Hepatocyte (in vitro differentiated cells): ENCODE measurements around the gene SRM. TPM values are rescaled to one million over a fixed set of nuclear protein-coding genes. Genes with fewer than 3 reads are reported as not detected.
"Not testable (repeated sequence)": the region's sequence is repeated elsewhere in the genome, so short reads cannot be mapped to it uniquely, and the experiment has no call there.

Experiments used
- DNase-seq: peaks from one replicate; pipeline ENCODE4 v3.0.0-alpha.2; 2016; ENCODE audit warnings: low spot score
- H2AFZ ChIP-seq: fragments of 200-600 bp; sonication (generic); 2 replicates; pipeline ENCODE4 v1.6.0; 2016; ENCODE audit warnings: antibody characterized with exemption, mild to moderate bottlenecking
- H3K27ac ChIP-seq: fragments of 200-600 bp; sonication (generic); 2 replicates; pipeline ENCODE4 v1.5.1; 2016; ENCODE audit warnings: mild to moderate bottlenecking
- H3K27me3 ChIP-seq: fragments of 200-600 bp; sonication (generic); 2 replicates; pipeline ENCODE4 v1.6.1; 2016
- H3K36me3 ChIP-seq: fragments of 200-600 bp; sonication (generic); replicated peaks from 2 replicates; pipeline ENCODE4 v1.5.1; 2016; ENCODE audit warnings: low read depth; ENCODE audit not compliant: insufficient read depth
- H3K4me1 ChIP-seq: fragments of 200-600 bp; sonication (generic); 2 replicates; pipeline ENCODE4 v1.5.1; 2016; ENCODE audit warnings: mild to moderate bottlenecking, moderate library complexity; ENCODE audit not compliant: insufficient read depth
- H3K4me2 ChIP-seq: fragments of 200-600 bp; sonication (generic); 2 replicates; pipeline ENCODE4 v1.6.0; 2016
- H3K4me3 ChIP-seq: fragments of 200-600 bp; sonication (generic); 2 replicates; pipeline ENCODE4 v1.5.1; 2016; ENCODE audit warnings: mild to moderate bottlenecking
- H3K79me2 ChIP-seq: fragments of 200-600 bp; sonication (generic); 2 replicates; pipeline ENCODE4 v1.6.0; 2017; ENCODE audit warnings: mild to moderate bottlenecking
- H3K9me2 ChIP-seq: fragments of 200-600 bp; sonication (generic); replicated peaks from 2 replicates; pipeline ENCODE4 v1.6.0; 2017; ENCODE audit warnings: mild to moderate bottlenecking; ENCODE audit not compliant: insufficient read depth
- H3K9me3 ChIP-seq: fragments of 200-600 bp; sonication (generic); 2 replicates; pipeline ENCODE4 v1.5.1; 2016; ENCODE audit warnings: low read depth, mild to moderate bottlenecking
- H4K20me1 ChIP-seq: fragments of 200-600 bp; sonication (generic); 2 replicates; pipeline ENCODE4 v1.6.0; 2016; ENCODE audit warnings: mild to moderate bottlenecking; ENCODE audit not compliant: insufficient read depth, poor library complexity, severe bottlenecking
- EZH2 ChIP-seq: fragments of 200-600 bp; sonication (generic); IDR thresholded peaks from 2 replicates; pipeline ENCODE4 v1.6.1; 2016; ENCODE audit warnings: antibody characterized with exemption, mild to moderate bottlenecking, borderline replicate concordance
- EZH2phosphoT487 ChIP-seq: fragments of 200-600 bp; sonication (generic); IDR thresholded peaks from one replicate; pipeline ENCODE4 v1.6.1; 2018; ENCODE audit warnings: antibody characterized with exemption, mild to moderate bottlenecking, low read depth, moderate library complexity; ENCODE audit not compliant: unreplicated experiment, severe bottlenecking
- WGBS: methylation state at CpG from one replicate; pipeline ENCODE4 v1.1.6; 2016; ENCODE audit warnings: low lambda C conversion rate; ENCODE audit errors: missing lambda C conversion rate; 5-methylcytosine and 5-hydroxymethylcytosine counted together
- polyA plus RNA-seq: library from polyadenylated mRNA; unstranded; fragments of >200 nt; fragmentation: Nextera tagmentation; extraction: Ambion mirVana; gene quantifications from 2 replicates; pipeline ENCODE4 v1.2.1, GENCODE V29; 2016
- total RNA-seq: library from RNA; depleted of rRNA; stranded (reverse); fragments of >200 nt; gene quantifications from 2 replicates; pipeline ENCODE4 v1.2.3, GENCODE V29; 2014
- TF ChIP-seq, protein P1 (sequence below): fragments of 200-600 bp; sonication (generic); IDR thresholded peaks from 2 replicates; pipeline ENCODE4 v1.5.1; 2016; ENCODE audit warnings: antibody characterized with exemption, mild to moderate bottlenecking; ENCODE audit not compliant: poor library complexity

The SRM gene
- total and polyA plus RNA-seq, 2 experiments from 2014 or later = 22.7 to 186 TPM

DNA sequence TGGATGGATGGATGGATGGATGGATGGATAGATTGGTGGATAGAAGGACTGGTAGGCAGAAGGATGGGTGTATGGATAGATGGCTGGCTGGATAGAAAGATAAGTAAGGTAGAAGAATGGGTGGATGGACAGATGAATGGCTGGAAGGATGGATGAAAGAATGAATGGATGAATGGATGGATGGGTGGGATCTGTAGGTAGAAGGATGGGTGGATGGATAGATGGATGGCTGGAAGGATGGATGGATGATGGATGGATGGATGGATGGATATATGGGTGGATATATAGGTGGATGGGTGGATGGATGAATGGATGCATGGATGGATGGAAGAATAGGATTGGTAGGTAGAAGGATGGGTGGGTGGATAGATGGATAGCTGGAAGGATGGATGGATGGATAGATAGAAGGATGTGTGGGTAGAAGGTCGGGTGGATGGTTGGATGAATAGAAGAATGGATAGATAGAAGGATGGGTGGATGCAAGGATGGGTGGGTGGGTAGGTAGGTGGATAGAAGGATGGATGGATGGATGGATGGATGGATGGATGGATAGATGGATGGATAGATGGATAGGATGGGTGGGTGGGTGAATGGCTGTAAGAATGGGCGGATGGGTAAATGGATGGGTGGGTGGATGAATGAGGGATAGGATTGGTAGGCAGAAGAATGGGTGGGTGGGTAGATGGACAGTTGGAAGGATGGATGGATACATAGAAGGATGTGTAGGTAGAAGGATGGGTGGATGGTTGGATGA, 20.3 kb downstream of the SRM start:
- H3K79me2 ChIP-seq = no peaks in the 10 kb centered on the region
- H3K36me3 ChIP-seq = no peaks in the 10 kb centered on the region
- H3K4me2 ChIP-seq = no peak overlapping the region
- no peaks in the 10 kb centered on the region for H4K20me1 ChIP-seq
- WGBS = 60% methylated on average over 2 of the region's 2 CpGs
- H3K27me3 ChIP-seq = no peaks in the 10 kb centered on the region
- no peak for TF ChIP-seq EZH2phosphoT487
- TF ChIP-seq, protein P1, sequence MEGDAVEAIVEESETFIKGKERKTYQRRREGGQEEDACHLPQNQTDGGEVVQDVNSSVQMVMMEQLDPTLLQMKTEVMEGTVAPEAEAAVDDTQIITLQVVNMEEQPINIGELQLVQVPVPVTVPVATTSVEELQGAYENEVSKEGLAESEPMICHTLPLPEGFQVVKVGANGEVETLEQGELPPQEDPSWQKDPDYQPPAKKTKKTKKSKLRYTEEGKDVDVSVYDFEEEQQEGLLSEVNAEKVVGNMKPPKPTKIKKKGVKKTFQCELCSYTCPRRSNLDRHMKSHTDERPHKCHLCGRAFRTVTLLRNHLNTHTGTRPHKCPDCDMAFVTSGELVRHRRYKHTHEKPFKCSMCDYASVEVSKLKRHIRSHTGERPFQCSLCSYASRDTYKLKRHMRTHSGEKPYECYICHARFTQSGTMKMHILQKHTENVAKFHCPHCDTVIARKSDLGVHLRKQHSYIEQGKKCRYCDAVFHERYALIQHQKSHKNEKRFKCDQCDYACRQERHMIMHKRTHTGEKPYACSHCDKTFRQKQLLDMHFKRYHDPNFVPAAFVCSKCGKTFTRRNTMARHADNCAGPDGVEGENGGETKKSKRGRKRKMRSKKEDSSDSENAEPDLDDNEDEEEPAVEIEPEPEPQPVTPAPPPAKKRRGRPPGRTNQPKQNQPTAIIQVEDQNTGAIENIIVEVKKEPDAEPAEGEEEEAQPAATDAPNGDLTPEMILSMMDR = no peak
- TF ChIP-seq EZH2 = no peak
- no peaks in the 10 kb centered on the region for H3K4me1 ChIP-seq
- no peak for DNase-seq
- no peaks in the 10 kb centered on the region for H3K9me3 ChIP-seq
- H3K4me3 ChIP-seq = no peak overlapping the region
- no peak overlapping the region for H2AFZ ChIP-seq
- no peak overlapping the region for H3K27ac ChIP-seq
- no peaks in the 10 kb centered on the region for H3K9me2 ChIP-seq

- Histone ChIP-seq H3K27me3 (no peaks in the 10 kb centered on the region), H3K4me2 (no peak overlapping the region), H3K9me3 (no peaks in the 10 kb centered on the region), H3K27ac (no peak overlapping the region), H2AFZ (no peak overlapping the region), H3K36me3 (no peaks in the 10 kb centered on the region), H3K4me3 (no peak overlapping the region), H3K9me2 (no peaks in the 10 kb centered on the region), H4K20me1 (no peaks in the 10 kb centered on the region), H3K79me2 (no peaks in the 10 kb centered on the region), H3K4me1 (no peaks in the 10 kb centered on the region)
- peak; percentile 93 for DNase-seq
- no peak for TF ChIP-seq EZH2phosphoT487
- TF ChIP-seq, protein P1 = peak; percentile 99
- WGBS = 4% methylated on average over 8 of the region's 8 CpGs
These were observed 22.1 kb downstream of the SRM start for GRCh38 chr1:11037740-11038182.

- not testable (repeated sequence) for H3K4me3 ChIP-seq, DNase-seq, H4K20me1 ChIP-seq, H3K9me3 ChIP-seq, H3K79me2 ChIP-seq, H3K27ac ChIP-seq, H3K4me2 ChIP-seq, H3K36me3 ChIP-seq, H3K9me2 ChIP-seq, H3K27me3 ChIP-seq, H2AFZ ChIP-seq, H3K4me1 ChIP-seq
- 62% methylated on average over 18 of the region's 18 CpGs for WGBS
These were observed 22.6 kb downstream of the SRM start for GRCh38 chr1:11037019-11037739.

GRCh38 chr1:11031624-11032262, 28.1 kb downstream of the SRM start:
- Histone ChIP-seq H3K4me3 (no peak overlapping the region), H3K79me2 (no peaks in the 10 kb centered on the region), H3K36me3 (no peaks in the 10 kb centered on the region), H3K27me3 (no peaks in the 10 kb centered on the region), H3K9me2 (no peaks in the 10 kb centered on the region), H3K9me3 (no peaks in the 10 kb centered on the region), H3K4me1 (no peaks in the 10 kb centered on the region), H2AFZ (no peak overlapping the region), H3K4me2 (no peak overlapping the region), H3K27ac (no peak overlapping the region), H4K20me1 (peaks cover 3% of the 10 kb centered on the region)
- no peak for TF ChIP-seq EZH2phosphoT487
- TF ChIP-seq EZH2 = no peak
- TF ChIP-seq, protein P1 = no peak
- DNase-seq = no peak
- WGBS = 91% methylated on average over 10 of the region's 10 CpGs
